ENCODE results near the gene SRCIN1.

Gene SRCIN1

DNA sequence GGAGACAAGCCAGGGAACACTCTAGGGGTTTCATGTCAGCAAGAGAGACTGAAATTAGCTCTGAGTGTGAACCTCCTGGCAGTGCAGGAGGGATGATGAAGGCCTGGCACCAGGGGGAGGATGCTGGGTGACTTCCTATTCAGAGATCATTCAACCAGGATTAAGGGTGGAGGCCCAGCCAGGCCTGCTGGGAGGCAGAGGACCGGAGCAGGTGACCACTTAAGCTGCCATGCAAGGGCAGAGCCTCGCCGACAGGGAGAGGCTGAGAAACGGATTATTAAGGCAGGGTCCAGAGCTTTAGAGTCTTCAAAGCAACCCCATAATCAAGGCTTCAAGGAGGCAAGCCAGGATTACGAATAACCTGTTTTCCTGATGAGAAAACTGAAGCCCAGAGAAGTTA is 10.6 kb upstream of the SRCIN1 start:
- no peak for DNase-seq (ENCODE audit: low read depth)

DNA sequence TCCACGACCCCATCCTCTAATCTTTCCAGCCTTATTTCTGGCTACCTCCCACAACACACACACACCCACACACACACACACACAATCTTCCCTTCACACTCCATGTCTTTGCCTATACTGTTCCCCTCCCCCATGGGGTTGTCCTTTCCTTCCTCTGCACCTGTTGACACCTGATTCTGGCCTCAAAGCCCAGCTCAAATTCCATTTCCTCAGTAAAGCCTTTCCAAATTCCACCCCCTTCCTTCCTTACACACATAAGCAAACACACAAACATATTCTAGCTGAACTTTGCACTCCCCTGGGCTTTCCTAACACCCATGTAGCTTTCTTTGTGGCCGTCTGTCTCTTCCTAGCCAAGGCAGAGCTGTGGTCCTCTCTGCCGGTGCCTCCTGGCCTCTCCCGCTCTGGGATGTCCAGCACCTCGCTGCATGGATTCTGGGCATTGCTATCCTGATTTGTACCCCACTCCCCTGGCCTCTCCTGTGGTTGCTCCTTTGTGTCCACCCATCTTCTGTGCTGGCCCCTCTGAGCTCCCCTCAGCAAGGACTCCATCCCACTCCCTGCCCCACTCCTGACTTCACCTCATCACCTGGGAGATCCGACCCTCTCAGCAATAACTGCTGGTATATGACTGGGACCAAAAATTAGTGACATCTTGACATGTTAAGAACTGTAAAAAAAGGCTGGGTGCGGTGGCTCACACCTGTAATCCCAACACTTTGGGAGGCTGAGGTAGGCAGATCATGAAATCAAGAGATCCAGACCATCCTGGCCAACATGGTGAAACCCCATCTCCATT is 8.4 kb upstream of the SRCIN1 start:
- no peak for DNase-seq (ENCODE audit: low read depth)

DNA sequence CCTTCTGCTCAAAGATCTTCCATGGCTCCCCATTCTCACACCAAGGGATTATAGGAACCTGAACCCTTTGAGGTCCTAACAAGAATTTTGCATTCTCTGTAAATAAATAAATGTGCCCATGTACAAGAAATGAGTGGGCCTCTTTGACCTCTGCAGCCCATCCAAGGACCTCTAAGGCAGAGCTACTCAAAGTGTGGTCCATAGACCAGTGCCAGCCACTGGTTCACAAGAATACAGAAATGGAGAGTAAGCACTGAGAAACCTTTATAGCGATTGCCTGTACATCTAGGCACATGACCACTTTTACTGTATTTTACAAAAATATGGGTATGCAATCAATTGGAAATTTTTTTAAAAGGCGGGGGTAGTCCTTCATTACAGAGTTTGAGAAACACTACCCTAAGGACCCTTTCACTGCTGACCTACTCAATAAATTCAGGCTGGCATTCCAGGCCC is 7.8 kb upstream of the SRCIN1 start:
- DNase-seq (ENCODE audit: low read depth) = no peak

- no peak for DNase-seq (ENCODE audit: low read depth)
These were observed 6.2 kb upstream of the SRCIN1 start for GRCh38 chr17:38611872-38612376.

DNA sequence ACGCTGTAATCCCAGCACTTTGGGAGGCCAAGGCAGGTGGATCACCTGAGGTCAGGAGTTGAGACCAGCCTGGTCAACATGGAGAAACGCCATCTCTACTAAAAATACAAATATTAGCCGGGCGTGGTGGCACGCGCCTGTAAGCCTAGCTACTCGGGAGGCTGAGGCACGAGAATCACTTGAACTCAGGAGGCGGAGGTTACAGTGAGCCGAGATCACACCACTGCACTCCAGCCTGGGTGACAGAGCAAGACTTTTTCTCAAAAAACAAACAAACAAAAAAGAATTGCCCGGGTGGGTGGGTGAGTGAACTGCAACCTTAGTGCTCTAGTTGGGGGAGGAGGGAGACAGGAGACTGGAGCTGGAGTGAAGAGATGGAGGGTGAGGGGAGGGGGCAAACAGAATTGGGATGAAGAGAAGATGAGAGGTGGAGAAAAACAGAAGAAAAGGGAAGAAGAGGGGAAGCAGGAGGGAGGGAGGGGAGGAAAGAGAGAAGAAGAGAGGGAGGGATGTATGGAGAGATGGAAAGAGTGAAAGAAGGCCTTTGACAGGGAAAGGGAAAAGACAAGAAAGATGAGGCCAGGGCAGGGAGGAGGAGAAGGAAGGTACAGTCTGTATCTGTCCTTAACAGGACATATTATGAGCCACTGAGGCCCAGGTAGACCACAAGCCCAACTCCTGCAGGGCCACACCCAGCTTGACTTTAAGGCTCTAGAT is 5.5 kb upstream of the SRCIN1 start:
- no peak for DNase-seq (ENCODE audit: low read depth)

- DNase-seq (ENCODE audit: low read depth) = no peak
These were observed 3.7 kb upstream of the SRCIN1 start for GRCh38 chr17:38609280-38610031.

DNA sequence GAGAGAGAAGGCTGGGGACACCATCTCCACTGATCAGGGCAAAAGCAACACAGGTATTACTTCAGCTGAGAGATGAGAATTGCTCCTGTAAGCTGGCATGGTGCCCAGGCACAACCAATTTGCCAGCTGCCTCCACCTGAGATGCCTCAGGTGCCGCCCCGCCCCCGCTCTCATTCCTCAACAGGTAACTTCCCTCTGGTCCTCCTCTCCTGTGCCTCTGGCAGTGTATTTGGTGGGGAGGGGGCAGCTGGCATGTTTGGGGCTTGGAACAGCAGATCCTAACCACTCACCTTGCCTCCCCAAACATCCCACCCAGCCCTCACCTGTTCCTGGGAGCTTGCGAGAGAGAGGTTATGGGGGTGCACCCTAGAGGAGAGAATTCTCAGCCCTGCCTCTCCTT is 2.9 kb upstream of the SRCIN1 start:
- no peak for DNase-seq (ENCODE audit: low read depth)

- no peak for DNase-seq (ENCODE audit: low read depth)
These were observed 1.2 kb upstream of the SRCIN1 start for GRCh38 chr17:38606646-38607611.

- no peak for DNase-seq (ENCODE audit: low read depth)
These were observed 326 bp downstream of the SRCIN1 start for GRCh38 chr17:38605411-38605840.

- no peak for DNase-seq (ENCODE audit: low read depth)
These were observed 1.0 kb downstream of the SRCIN1 start for GRCh38 chr17:38604479-38605403.

DNA sequence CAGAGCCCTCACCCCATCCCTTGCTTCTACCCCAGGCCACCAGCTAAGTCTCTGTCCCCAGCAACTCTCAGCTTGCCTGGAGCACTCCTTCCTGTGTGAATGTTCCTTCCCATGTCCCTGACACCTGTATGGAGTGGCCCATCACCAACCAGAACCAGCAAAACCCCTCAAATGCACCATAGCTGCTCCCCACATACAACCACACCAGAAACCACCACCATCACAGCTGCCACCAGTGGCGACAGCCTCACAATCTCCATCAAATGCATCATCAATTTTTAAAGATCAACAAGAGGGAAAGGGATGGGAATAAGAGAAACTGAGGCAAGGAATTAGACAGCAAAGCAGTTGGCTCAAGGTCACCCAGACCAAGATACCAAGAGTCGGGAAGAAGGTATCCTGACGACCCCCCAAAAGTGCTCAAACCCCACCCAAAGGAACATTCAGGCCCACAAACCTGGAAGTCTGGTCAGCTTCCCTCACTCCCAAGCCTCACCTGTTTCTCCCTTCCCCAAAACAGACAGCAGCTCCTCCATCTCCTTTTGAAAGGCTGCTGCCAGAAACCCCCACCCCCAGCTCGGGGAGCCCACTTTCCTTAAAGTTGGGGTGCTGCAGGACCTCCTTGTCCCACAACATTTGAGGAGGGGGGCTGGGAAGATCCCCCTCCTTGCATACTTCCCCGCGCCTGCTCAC is 1.8 kb downstream of the SRCIN1 start:
- no peak for DNase-seq (ENCODE audit: low read depth)

GRCh38 chr17:38602956-38603785 is 2.6 kb downstream of the SRCIN1 start:
- DNase-seq (ENCODE audit: low read depth) = no peak

DNA sequence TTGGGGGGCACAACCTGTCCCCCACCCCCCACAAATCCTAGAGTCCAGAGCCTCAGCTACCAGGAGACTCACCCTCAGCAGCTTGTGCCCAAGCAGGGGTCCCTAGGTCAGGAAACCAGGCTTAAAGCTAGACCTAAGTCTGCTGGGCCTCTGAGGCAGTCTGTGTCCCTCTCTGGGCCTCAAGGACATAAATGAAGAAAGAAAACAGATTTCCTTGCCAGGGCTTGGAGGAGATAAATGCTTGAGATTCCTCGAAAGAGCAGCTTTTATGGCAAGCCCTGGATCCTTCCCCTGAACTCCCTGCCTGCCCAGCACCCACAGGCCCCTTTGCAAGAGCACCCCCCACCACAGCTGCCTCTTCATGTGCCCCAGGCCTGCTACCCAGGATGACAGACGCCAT is 3.3 kb downstream of the SRCIN1 start:
- no peak for DNase-seq (ENCODE audit: low read depth)

- no peak for DNase-seq (ENCODE audit: low read depth)
These were observed 4.0 kb downstream of the SRCIN1 start for GRCh38 chr17:38601539-38602351.

- DNase-seq (ENCODE audit: low read depth) = no peak
These were observed 4.8 kb downstream of the SRCIN1 start for GRCh38 chr17:38600906-38601305.

DNA sequence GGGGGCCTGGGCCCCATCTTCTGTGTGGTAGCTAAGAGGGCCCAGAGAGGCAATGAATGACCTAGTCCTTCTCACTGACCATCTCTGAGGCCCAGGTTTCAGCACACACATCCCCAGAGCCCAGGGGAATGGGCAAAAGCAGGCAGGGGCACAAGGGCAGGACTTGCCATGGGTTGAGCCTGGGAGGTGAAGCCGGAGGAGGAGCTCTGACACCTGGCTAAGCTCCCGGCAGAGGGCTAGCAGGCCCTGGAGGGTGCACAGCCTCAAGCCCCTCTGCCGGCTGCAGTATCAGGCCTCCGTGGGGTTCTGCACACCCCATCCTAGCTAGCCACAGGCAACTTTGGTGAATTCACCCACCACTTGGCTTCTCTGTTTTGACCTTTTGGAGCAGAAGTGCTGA is 5.3 kb downstream of the SRCIN1 start:
- no peak for DNase-seq (ENCODE audit: low read depth)

GRCh38 chr17:38599398-38599856 is 6.3 kb downstream of the SRCIN1 start:
- no peak for DNase-seq (ENCODE audit: low read depth)

DNA sequence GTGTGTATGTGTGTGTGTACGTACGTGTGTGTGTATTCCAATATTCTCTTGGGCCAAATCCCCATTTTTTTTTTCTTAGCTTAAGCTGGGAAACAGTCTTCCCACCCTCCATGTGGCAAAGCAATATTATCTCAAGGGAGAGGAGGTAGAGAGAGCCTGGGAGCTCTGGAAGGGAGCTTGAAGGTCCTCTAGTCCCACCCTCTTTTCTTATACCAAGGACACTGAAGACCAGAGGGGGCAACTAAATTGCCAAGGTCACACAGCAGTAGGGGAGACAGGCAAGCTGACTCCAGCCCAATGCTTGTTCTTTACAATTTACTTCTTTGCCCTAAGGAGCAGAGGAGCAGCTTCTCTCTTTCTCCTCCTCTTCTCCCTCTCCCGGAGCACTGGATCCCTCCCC is 6.8 kb downstream of the SRCIN1 start:
- no peak for DNase-seq (ENCODE audit: low read depth)

Data from stimulated activated CD8-positive, alpha-beta memory T cell treated with anti-CD3 and anti-CD28 coated beads, Interleukin-15, amount 100 ng/mL, for 1 hour (primary cell).